Thyroid gland (tissue), 4 donors: ENCODE data around the gene NMUR1. TPM values are rescaled to one million over a fixed set of nuclear protein-coding genes. Genes with fewer than 3 reads are reported as not detected.

ENCODE experiments used
- DNase-seq, 2 donors: peaks; one replicate each; pipeline ENCODE4 v3.0.0-alpha.2; 2019
- H3K27ac ChIP-seq, 3 donors: fragments of 200-600 bp; sonication (generic); 1 replicate in 2 of 3; 2 replicates in 1 of 3; pipeline ENCODE4 v1.5.1; 2016 to 2019; ENCODE audit warnings: mild to moderate bottlenecking in 1 of 3, moderate library complexity in 1 of 3
- H3K27me3 ChIP-seq: fragments of 200-600 bp; sonication (generic); one replicate; pipeline ENCODE4 v1.5.1; 2019
- H3K36me3 ChIP-seq, 2 donors: fragments of 200-600 bp; sonication (generic); one replicate each; pipeline ENCODE4 v1.5.1; 2016 to 2019
- H3K4me1 ChIP-seq, 2 donors: fragments of 200-600 bp; sonication (generic); one replicate each; pipeline ENCODE4 v1.5.1; 2017 to 2019
- H3K4me3 ChIP-seq, 3 donors: fragments of 200-600 bp; sonication (generic); replicated peaks in 1 of 3; 1 replicate in 2 of 3; 2 replicates in 1 of 3; pipeline ENCODE4 v1.5.1; 2016; ENCODE audit warnings: mild to moderate bottlenecking in 1 of 3
- H3K9me3 ChIP-seq: fragments of 200-600 bp; sonication (generic); one replicate; pipeline ENCODE4 v1.5.1; 2017
- POLR2A ChIP-seq, 2 donors: fragments of 450-650 bp; IDR thresholded peaks; one replicate each; pipeline ENCODE4 v1.6.1; 2017; ENCODE audit warnings: antibody characterized with exemption in 2 of 2, mild to moderate bottlenecking in 2 of 2, moderate library complexity in 1 of 2
- WGBS, 2 donors: methylation state at CpG; one replicate each; pipeline ENCODE4 v1.1.5; 2017; 5-methylcytosine and 5-hydroxymethylcytosine counted together
- intact Hi-C: fragments of 100-400 bp; cut with DNase I; formaldehyde crosslinking; loops from one replicate; pipeline ENCODE4 v1.15.1; 2023
- small RNA-seq: library from RNA; depleted of rRNA; stranded (forward); fragments of <200 nt; gene quantifications from one replicate; pipeline ENCODE3, GENCODE V24; 2016
- total RNA-seq, 4 donors: library from RNA; depleted of rRNA; stranded (reverse); fragments of >200 nt; gene quantifications; one replicate each; pipeline ENCODE4 v1.2.3, GENCODE V29; 2016
- TF ChIP-seq, protein P1 (sequence below), 6 experiments: fragments of 200-600 bp in 3 of 6; fragments of 450-650 bp in 3 of 6; sonication (generic) in 3 of 6; IDR thresholded peaks; one replicate each; pipeline ENCODE4 v1.5.1; 2016 to 2019; ENCODE audit warnings: antibody characterized with exemption in 6 of 6, mild to moderate bottlenecking in 2 of 6, inconsistent platforms in 1 of 6, moderate library complexity in 1 of 6

NMUR1 gene
- total RNA-seq, 4 donors from 2014 or later = 0.11 to 0.73 (median 0.67) TPM; not detected in 1

DNA sequence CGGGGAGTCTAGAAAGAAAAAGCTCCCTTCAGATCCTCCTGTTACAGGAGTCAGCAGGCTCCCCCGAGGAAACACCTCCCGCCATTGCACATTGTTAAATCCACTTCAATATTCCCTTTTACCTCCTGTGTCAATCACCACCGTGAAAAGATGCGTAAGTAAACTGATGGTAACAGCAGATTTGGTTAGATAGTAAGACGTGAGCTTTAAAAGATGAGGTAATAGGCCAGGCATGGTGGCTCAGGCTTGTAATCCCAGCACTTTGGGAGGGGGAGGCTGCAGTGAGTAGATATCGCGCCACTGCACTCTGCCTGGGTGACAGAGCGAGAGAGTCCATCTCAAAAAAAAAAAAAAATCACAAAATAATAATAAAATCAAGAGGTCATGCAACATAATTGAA, 50.8 kb downstream of the NMUR1 start:
- Histone ChIP-seq H3K27ac (no peak overlapping the region), H3K4me3 (no peak overlapping the region), H3K9me3 (no peaks in the 10 kb centered on the region), H3K4me1 (peaks cover 0 to 8% of the 10 kb centered on the region in 2 donors), H3K27me3 (no peaks in the 10 kb centered on the region), H3K36me3 (no peaks in the 10 kb centered on the region)
- intact Hi-C loops = no loop called here
- DNase-seq = no peak
- 87 to 91% methylated on average over 9 of the region's 9 CpGs for WGBS, 2 donors
- TF ChIP-seq, protein P1, sequence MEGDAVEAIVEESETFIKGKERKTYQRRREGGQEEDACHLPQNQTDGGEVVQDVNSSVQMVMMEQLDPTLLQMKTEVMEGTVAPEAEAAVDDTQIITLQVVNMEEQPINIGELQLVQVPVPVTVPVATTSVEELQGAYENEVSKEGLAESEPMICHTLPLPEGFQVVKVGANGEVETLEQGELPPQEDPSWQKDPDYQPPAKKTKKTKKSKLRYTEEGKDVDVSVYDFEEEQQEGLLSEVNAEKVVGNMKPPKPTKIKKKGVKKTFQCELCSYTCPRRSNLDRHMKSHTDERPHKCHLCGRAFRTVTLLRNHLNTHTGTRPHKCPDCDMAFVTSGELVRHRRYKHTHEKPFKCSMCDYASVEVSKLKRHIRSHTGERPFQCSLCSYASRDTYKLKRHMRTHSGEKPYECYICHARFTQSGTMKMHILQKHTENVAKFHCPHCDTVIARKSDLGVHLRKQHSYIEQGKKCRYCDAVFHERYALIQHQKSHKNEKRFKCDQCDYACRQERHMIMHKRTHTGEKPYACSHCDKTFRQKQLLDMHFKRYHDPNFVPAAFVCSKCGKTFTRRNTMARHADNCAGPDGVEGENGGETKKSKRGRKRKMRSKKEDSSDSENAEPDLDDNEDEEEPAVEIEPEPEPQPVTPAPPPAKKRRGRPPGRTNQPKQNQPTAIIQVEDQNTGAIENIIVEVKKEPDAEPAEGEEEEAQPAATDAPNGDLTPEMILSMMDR (IDR thresholded peaks at IDR 0.05) = no peak
- no peak for TF ChIP-seq POLR2A (IDR thresholded peaks at IDR 0.05)

DNA sequence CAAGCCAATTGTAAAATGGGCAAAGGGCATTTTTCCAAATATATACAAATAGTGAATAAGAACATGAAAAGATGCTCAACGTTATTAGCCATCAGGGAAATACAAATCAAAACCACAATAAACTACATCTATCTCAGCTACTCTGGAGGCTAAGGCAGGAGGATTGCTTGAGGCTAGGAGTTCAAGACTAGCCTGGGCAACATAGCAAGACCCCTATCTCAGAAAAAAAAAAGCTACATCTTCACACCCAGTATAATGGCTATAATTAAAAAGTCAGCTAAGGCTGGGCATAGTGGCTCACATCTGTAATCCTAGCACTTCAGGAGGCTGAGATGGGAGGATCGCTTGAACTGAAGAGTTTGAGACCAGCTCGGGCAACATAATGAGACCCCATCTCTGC, 53.3 kb downstream of the NMUR1 start:
- Histone ChIP-seq H3K4me1 (no peaks in the 10 kb centered on the region), H3K27me3 (no peaks in the 10 kb centered on the region), H3K27ac (no peak overlapping the region), H3K9me3 (no peaks in the 10 kb centered on the region), H3K36me3 (no peaks in the 10 kb centered on the region), H3K4me3 (no peak overlapping the region)
- DNase-seq = no peak
- TF ChIP-seq POLR2A (IDR thresholded peaks at IDR 0.05) = no peak
- TF ChIP-seq, protein P1 (IDR thresholded peaks at IDR 0.05) = no peak
- intact Hi-C loops = no loop called here
- WGBS, 2 donors = 86 to 91% methylated on average over 3 of the region's 3 CpGs

DNA sequence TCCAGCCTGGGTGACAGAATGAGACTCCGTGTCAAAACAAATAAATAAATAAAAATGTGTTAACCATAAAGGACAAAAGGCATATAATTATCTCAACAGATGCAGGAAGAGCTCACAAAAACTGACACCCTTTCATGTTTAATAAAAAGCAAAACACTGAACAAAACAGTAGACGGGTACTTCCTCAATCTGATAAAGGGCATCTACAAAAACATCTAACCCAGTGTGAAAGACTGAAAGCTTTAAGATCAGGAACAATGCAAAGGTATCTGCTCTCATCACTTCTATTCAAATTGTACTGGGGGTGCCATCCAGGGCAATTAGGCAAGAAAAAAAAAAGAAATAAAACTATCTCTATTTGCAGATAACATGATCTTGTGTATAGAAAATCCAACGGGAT, 54.3 kb downstream of the NMUR1 start:
- intact Hi-C loops = no loop called here
- no peak for DNase-seq
- no peaks in the 10 kb centered on the region for H3K27me3 ChIP-seq
- no peaks in the 10 kb centered on the region for H3K9me3 ChIP-seq
- no peak overlapping the region for H3K4me3 ChIP-seq
- H3K27ac ChIP-seq = no peak overlapping the region
- TF ChIP-seq, protein P1 (IDR thresholded peaks at IDR 0.05) = no peak
- no peak for TF ChIP-seq POLR2A (IDR thresholded peaks at IDR 0.05)
- H3K36me3 ChIP-seq = no peaks in the 10 kb centered on the region
- WGBS, 2 donors = 75 to 79% methylated on average over 3 of the region's 3 CpGs
- no peaks in the 10 kb centered on the region for H3K4me1 ChIP-seq

Small RNA genes lying within 50 kb of the gene (small RNA-seq; reads per million reads assigned to genes)
- not detected for gene RNU2-22P

Other genes starting within 250 kb of the NMUR1 start
- gene B3GNT7, start 134.7 kb downstream of the NMUR1 start, total RNA-seq = 10 to 100 TPM in 1 of 4 donors, 1 to 10 TPM in 3; 6.5 to 19.2 (median 7.8) TPM
- 100 to 1,000 TPM in 2 of 4 donors, 10 to 100 TPM in 2; 83.9 to 126 (median 97.0) TPM for gene NCL, start 66.0 kb downstream of the NMUR1 start, total RNA-seq
- gene TEX44, start 62.4 kb upstream of the NMUR1 start, total RNA-seq = under 1 TPM in 1 of 4 donors, not detected in 3; 0.54 TPM
- gene PTMA, start 178.1 kb upstream of the NMUR1 start, total RNA-seq = 1,000 to 10,000 TPM in 3 of 4 donors, 100 to 1,000 TPM in 1; 631 to 1,160 (median 1,099) TPM